Colonic mucosa (tissue), 4 donors: ENCODE measurements around the gene ABCA12. TPM values are rescaled to one million over a fixed set of nuclear protein-coding genes. Genes with fewer than 3 reads are reported as not detected.

Experiments used
- DNase-seq: peaks from one replicate; pipeline ENCODE4 v3.0.0-alpha.2; 2020
- H3K27ac ChIP-seq: fragments of 200-600 bp; one replicate; pipeline ENCODE4 v1.8.0; 2021
- H3K27me3 ChIP-seq: fragments of 200-600 bp; one replicate; pipeline ENCODE4 v1.8.0; 2021
- H3K36me3 ChIP-seq: fragments of 200-600 bp; one replicate; pipeline ENCODE4 v1.8.0; 2021
- H3K4me1 ChIP-seq: fragments of 200-600 bp; one replicate; pipeline ENCODE4 v1.8.0; 2021; ENCODE audit warnings: mild to moderate bottlenecking
- H3K4me3 ChIP-seq: fragments of 200-600 bp; one replicate; pipeline ENCODE4 v1.8.0; 2021
- H3K9ac ChIP-seq, 2 donors: one replicate each; pipeline ENCODE4 v1.7.0; 2013; ENCODE audit warnings: control low read depth in 2 of 2, low read depth in 2 of 2, low read length in 2 of 2
- H3K9me3 ChIP-seq: fragments of 200-600 bp; one replicate; pipeline ENCODE4 v1.8.0; 2021
- intact Hi-C: fragments of 100-400 bp; cut with DNase I; formaldehyde crosslinking; loops from one replicate; pipeline ENCODE4 v1.14.1; 2022
- total RNA-seq, 2 donors: library from RNA; stranded (reverse); fragmentation: NEBNext Ultra II Directional in 1 of 2; extraction: Animal tissue kit (Norgen Biotek cat#: 25700) in 1 of 2; gene quantifications; one replicate each; pipeline ENCODE4 v1.2.1, GENCODE V29; 2021
- TF ChIP-seq, protein P1 (sequence below): fragments of 200-600 bp; IDR thresholded peaks from one replicate; pipeline ENCODE4 v1.8.0; 2022; ENCODE audit warnings: antibody characterized with exemption, mild to moderate bottlenecking
- donor health status: healthy.
- donor health status: DM: no; HTN: no; CAD: no.
- donor health status: DM: no; HTN: no; CAD: no.

ABCA12 gene, protein sequence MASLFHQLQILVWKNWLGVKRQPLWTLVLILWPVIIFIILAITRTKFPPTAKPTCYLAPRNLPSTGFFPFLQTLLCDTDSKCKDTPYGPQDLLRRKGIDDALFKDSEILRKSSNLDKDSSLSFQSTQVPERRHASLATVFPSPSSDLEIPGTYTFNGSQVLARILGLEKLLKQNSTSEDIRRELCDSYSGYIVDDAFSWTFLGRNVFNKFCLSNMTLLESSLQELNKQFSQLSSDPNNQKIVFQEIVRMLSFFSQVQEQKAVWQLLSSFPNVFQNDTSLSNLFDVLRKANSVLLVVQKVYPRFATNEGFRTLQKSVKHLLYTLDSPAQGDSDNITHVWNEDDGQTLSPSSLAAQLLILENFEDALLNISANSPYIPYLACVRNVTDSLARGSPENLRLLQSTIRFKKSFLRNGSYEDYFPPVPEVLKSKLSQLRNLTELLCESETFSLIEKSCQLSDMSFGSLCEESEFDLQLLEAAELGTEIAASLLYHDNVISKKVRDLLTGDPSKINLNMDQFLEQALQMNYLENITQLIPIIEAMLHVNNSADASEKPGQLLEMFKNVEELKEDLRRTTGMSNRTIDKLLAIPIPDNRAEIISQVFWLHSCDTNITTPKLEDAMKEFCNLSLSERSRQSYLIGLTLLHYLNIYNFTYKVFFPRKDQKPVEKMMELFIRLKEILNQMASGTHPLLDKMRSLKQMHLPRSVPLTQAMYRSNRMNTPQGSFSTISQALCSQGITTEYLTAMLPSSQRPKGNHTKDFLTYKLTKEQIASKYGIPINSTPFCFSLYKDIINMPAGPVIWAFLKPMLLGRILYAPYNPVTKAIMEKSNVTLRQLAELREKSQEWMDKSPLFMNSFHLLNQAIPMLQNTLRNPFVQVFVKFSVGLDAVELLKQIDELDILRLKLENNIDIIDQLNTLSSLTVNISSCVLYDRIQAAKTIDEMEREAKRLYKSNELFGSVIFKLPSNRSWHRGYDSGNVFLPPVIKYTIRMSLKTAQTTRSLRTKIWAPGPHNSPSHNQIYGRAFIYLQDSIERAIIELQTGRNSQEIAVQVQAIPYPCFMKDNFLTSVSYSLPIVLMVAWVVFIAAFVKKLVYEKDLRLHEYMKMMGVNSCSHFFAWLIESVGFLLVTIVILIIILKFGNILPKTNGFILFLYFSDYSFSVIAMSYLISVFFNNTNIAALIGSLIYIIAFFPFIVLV (N-terminal part only)
- under 1 TPM; 0.03 to 0.22 TPM for total RNA-seq

DNA sequence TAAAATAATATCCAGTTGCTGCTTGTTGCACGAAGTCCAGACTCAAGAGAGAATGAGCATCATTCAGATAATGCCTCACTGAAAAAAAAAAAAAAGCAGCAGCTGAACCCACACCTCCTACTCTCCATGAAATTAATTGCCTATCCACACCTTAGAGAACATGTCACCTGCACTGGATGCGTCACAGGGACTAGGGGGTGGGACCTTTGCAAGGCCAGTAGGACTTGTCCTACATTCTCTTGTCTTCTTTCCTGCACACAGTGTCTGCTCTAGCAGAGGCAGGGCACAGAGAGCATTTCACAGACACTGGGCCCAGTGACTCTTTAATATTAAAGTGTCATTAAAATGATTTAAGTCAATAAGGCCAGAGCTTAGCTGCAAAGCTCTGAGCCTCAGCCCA lies at the start of gene ABCA12:
Gene ABCA12, minus strand, starts transcription at position 148 of the 400 bp plus-strand sequence. CDS start 418 bp downstream, outside the sequence.
- Histone ChIP-seq H3K9ac (no peak within 1 kb of the TSS), H3K4me3 (no peak within 1 kb of the TSS), H3K27me3 (no peaks in the 10 kb centered on the region), H3K27ac (no peak within 1 kb of the TSS), H3K9me3 (no peaks in the 10 kb centered on the region), H3K36me3 (no peaks in the 10 kb centered on the region), H3K4me1 (no peaks in the 10 kb centered on the region)
- DNase-seq = no peak
- intact Hi-C loops = no loop called here
- TF ChIP-seq, protein P1, sequence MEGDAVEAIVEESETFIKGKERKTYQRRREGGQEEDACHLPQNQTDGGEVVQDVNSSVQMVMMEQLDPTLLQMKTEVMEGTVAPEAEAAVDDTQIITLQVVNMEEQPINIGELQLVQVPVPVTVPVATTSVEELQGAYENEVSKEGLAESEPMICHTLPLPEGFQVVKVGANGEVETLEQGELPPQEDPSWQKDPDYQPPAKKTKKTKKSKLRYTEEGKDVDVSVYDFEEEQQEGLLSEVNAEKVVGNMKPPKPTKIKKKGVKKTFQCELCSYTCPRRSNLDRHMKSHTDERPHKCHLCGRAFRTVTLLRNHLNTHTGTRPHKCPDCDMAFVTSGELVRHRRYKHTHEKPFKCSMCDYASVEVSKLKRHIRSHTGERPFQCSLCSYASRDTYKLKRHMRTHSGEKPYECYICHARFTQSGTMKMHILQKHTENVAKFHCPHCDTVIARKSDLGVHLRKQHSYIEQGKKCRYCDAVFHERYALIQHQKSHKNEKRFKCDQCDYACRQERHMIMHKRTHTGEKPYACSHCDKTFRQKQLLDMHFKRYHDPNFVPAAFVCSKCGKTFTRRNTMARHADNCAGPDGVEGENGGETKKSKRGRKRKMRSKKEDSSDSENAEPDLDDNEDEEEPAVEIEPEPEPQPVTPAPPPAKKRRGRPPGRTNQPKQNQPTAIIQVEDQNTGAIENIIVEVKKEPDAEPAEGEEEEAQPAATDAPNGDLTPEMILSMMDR = no peak

DNA sequence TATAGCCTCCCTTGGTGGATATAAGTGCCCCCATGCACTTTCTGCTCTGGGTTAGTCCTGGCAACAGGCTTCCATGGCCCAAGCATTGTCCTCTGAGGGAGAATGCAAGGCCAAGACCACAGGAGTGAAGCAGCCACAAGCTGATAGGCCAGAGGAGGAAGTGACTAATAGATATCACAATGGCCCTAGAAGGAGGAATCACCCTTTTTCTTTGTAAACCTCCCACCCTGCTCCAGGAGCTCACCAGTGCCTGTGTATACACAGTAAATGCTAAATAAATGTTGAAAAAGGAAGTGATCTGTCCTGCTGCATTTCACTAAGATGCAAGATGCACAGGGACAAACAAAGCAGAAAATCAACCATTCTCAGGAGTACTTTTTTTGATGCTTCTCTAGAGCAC lies 49.7 kb upstream of the ABCA12 start:
- Histone ChIP-seq H3K36me3 (no peaks in the 10 kb centered on the region), H3K27me3 (no peaks in the 10 kb centered on the region), H3K27ac (no peak overlapping the region), H3K9ac (no peak overlapping the region), H3K4me1 (no peaks in the 10 kb centered on the region), H3K9me3 (no peaks in the 10 kb centered on the region), H3K4me3 (no peak overlapping the region)
- TF ChIP-seq, protein P1 = no peak
- DNase-seq = no peak
- intact Hi-C loops = no loop called here

DNA sequence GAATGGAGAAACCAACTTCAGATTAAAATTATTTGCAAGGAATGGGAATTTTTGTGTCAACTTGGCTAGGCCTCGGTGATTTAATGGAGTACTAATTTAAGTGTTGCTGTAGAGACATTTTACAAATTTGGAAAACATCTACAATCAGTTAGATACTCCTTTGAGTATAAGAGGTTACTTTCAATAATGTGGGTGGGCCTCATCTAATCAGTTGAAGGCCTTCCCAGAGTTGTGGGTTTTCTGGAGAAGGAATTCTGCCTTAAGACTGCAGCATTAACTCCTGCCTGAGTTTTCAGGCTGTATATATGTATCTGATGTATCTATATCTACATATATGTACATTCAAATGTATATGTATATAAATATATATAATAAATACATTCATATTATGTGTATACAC lies 47.6 kb upstream of the ABCA12 start:
- Histone ChIP-seq H3K27me3 (no peaks in the 10 kb centered on the region), H3K9me3 (no peaks in the 10 kb centered on the region), H3K9ac (no peak overlapping the region), H3K4me1 (no peaks in the 10 kb centered on the region), H3K27ac (no peak overlapping the region), H3K4me3 (no peak overlapping the region), H3K36me3 (no peaks in the 10 kb centered on the region)
- intact Hi-C loops = no loop called here
- DNase-seq = no peak
- TF ChIP-seq, protein P1 = no peak

DNA sequence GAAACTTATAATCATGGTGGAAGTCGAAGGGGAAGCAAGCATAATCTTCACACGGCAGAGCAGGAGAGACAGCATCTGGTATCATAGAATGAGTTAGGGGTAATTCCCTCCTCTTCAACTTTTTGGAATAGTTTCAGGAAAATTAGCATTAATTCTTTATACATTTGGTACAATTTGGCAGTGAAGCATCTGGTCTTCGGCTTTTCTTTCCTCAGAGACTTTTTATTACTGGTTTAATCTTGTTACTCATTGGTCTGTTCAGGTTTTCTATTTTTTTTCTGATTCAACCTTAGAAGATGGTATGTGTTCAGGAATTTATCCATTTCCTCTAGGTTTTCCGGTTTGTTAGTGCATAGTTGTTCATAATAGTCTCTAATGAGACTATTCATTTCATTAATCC lies 39.7 kb upstream of the ABCA12 start:
- intact Hi-C loops = no loop called here
- DNase-seq = no peak
- H3K9me3 ChIP-seq = no peaks in the 10 kb centered on the region
- H3K27me3 ChIP-seq = no peaks in the 10 kb centered on the region
- H3K36me3 ChIP-seq = no peaks in the 10 kb centered on the region
- H3K27ac ChIP-seq = no peak overlapping the region
- TF ChIP-seq, protein P1 = no peak
- H3K9ac ChIP-seq = no peak overlapping the region
- H3K4me3 ChIP-seq = no peak overlapping the region
- H3K4me1 ChIP-seq = no peaks in the 10 kb centered on the region

DNA sequence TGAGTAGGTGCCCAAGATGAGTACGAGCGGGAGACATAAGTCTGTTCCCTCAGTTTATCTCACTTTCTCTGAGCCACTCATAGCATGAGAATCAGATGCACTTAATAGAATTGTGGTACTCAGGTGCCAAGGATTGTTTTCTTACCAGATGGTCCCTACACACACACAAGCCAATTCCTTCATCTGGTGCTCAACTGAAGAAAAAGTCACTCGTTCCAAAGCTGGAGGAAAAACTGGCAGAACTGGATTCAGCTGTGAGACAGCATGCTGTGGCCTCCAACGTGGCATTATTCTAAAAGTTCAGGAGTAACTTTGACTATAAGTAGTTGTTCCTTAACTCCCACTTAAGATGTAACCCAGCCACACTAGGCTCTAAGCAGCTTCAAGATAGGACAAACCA lies 33.4 kb upstream of the ABCA12 start:
- no peaks in the 10 kb centered on the region for H3K36me3 ChIP-seq
- H3K4me3 ChIP-seq = no peak overlapping the region
- TF ChIP-seq, protein P1 = no peak
- H3K9me3 ChIP-seq = no peaks in the 10 kb centered on the region
- no peak overlapping the region for H3K27ac ChIP-seq
- H3K9ac ChIP-seq = no peak overlapping the region
- intact Hi-C loops = no loop called here
- H3K4me1 ChIP-seq = no peaks in the 10 kb centered on the region
- no peak for DNase-seq
- H3K27me3 ChIP-seq = no peaks in the 10 kb centered on the region
